H1 (cell line): ENCODE data around the gene SLC35E3. TPM values are rescaled to one million over a fixed set of nuclear protein-coding genes. Genes with fewer than 3 reads are reported as not detected.

Experiments used
- ATF2 ChIP-seq: IDR thresholded peaks from 2 replicates; pipeline ENCODE4 v1.6.1; 2012; ENCODE audit warnings: low read length, inconsistent platforms
- CTCF ChIP-seq, 3 experiments: IDR thresholded peaks; 1 replicate in 2 of 3; 2 replicates in 1 of 3; pipeline versions ENCODE4 v1.5.1 to v1.6.1; 2011; ENCODE audit warnings: low read length in 3 of 3, mild to moderate bottlenecking in 3 of 3, inconsistent platforms in 2 of 3, low read depth in 1 of 3, moderate library complexity in 1 of 3; ENCODE audit not compliant: insufficient read depth in 1 of 3; ENCODE audit errors: control extremely low read depth in 1 of 3
- polyA plus RNA-seq, 7 experiments: library from polyadenylated mRNA; depleted of rRNA in 3 of 7; stranded (reverse) in 5 of 7; unstranded in 2 of 7; fragments of >200 nt in 5 of 7; fragments of 200-250 nt in 2 of 7; gene quantifications; 1 replicate in 5 of 7; 2 replicates in 1 of 7; 4 replicates in 1 of 7; pipeline versions ENCODE4 v1.2.1 to v1.2.3, GENCODE V29; 2011 to 2013; ENCODE audit warnings: missing spikeins in 2 of 7, mixed read lengths in 2 of 7
- total RNA-seq: library from RNA; stranded (reverse); fragmentation: NEBNext Ultra II Directional; extraction: Animal tissue kit (Norgen Biotek cat#: 25700); gene quantifications from 2 replicates; pipeline ENCODE4 v1.2.1, GENCODE V29; 2021

Gene SLC35E3
- total and polyA plus RNA-seq, 2 of the 8 experiments (the other 6 are each of a cell fraction or from before 2014, with no cell fraction given), result 10.0 to 10.9 TPM

- TF ChIP-seq CTCF (IDR thresholded peaks at IDR 0.05; ENCODE audit: control extremely low read depth in 1 of 3, insufficient read depth in 1 of 3, low read depth in 1 of 3, low read length in 3 of 3) (no peak), ATF2 (0 out of 2 replicates have a peak, but pooled peaks have one; percentile 33)
Measured at GRCh38 chr12:68808388-68809189, 62.6 kb downstream of the SLC35E3 start (continued).
